ENCODE measurements around the gene MYH11.

GRCh38 chr16:15894571-15895374 lies 37.9 kb upstream of the MYH11 start:
- TF ChIP-seq CTCF (IDR thresholded peaks at IDR 0.05): no peak
- TF ChIP-seq POLR2A (IDR thresholded peaks at IDR 0.05): no peak
- TF ChIP-seq POLR2AphosphoS5 (IDR thresholded peaks at IDR 0.05): no peak

All from breast epithelium (tissue), 3 donors.